Left cardiac atrium (tissue), 4 donors: ENCODE results near the gene UBE2G1. TPM values are rescaled to one million over a fixed set of nuclear protein-coding genes. Genes with fewer than 3 reads are reported as not detected.

Experiments
- ATAC-seq, 2 donors: fragments of 200-7000 bp; cut with Tn5 transposase; one replicate each; pipeline ENCODE4 v1.9.1; 2020; ENCODE audit warnings: mild to moderate bottlenecking in 2 of 2, moderate library complexity in 2 of 2
- DNase-seq: peaks from one replicate; pipeline ENCODE4 v3.0.0-alpha.2; 2020
- intact Hi-C, 2 donors: fragments of 100-400 bp; cut with DNase I; formaldehyde crosslinking; loops; one replicate each; pipeline versions ENCODE4 v1.14.1 to v1.15.1; 2022 to 2023
- long read RNA-seq: library from polyadenylated mRNA; unstranded; transcript quantifications from one replicate; pipeline ENCODE4 v2.0.0, GENCODE V29; 2021
- total RNA-seq, 2 donors: library from RNA; stranded (reverse); fragmentation: NEBNext Ultra II Directional; extraction: Animal tissue kit (Norgen Biotek cat#: 25700); gene quantifications; one replicate each; pipeline ENCODE4 v1.2.1, GENCODE V29; 2021
- donor health status: DM: no; HTN: yes; CAD: no.
- donor health status: DM: no; HTN: yes; CAD: no; lungs with severe emphysema.
- donor health status: DM: yes; HTN: yes; CAD: no.
- donor health status: Dilated cardiomyopathy.

The UBE2G1 gene
- total RNA-seq: 10 to 100 TPM; 52.7 to 53.4 TPM
- long read RNA-seq, transcript UBE2G1-201 (6 exons, 3,974 nt): major isoform, 39 of 46 reads
- long read RNA-seq, partial matches to known transcripts: 0 of 46 reads
- long read RNA-seq, other reads (novel, unspliced or antisense): 4 of 46 reads

- ATAC-seq (peak; percentile 94 to 95), DNase-seq (peak; percentile 98)
- intact Hi-C loops: no loop called here
These were observed at the start of gene UBE2G1 for GRCh38 chr17:4366327-4367063. Gene UBE2G1, minus strand, starts transcription at chr17:4366675. Its CDS starts 359 bp downstream, at chr17:4366316.

GRCh38 chr17:4412933-4413831, 46.7 kb upstream of the UBE2G1 start:
- DNase-seq: peak; percentile 94
- intact Hi-C loops: loop anchor here (1.0 to 5.0 kb wide), 4 partner anchors 196 to 216 kb away; no protein-coding TSS in a partner anchor
- ATAC-seq: peak; percentile 98 to 99

GRCh38 chr17:4411201-4411600, 44.7 kb upstream of the UBE2G1 start:
- no peak for DNase-seq
- intact Hi-C loops: loop anchor here (5.0 kb wide), 3 partner anchors 194 to 214 kb away; no protein-coding TSS in a partner anchor
- no peak for ATAC-seq

GRCh38 chr17:4409659-4410058, 43.2 kb upstream of the UBE2G1 start:
- ATAC-seq: no peak
- intact Hi-C loops: loop anchor here (5.0 kb wide), 3 partner anchors 192 to 212 kb away; no protein-coding TSS in a partner anchor
- no peak for DNase-seq

GRCh38 chr17:4407851-4408250, 41.4 kb upstream of the UBE2G1 start:
- DNase-seq (no peak), ATAC-seq (no peak)
- intact Hi-C loops: no loop called here

- intact Hi-C loops: no loop called here
- ATAC-seq (no peak), DNase-seq (no peak)
These were observed 40.7 kb upstream of the UBE2G1 start for GRCh38 chr17:4407216-4407615.

GRCh38 chr17:4406386-4406785, 39.9 kb upstream of the UBE2G1 start:
- ATAC-seq (no peak), DNase-seq (no peak)
- intact Hi-C loops: no loop called here

- ATAC-seq: no peak
- no peak for DNase-seq
- intact Hi-C loops: no loop called here
These were observed 39.2 kb upstream of the UBE2G1 start for GRCh38 chr17:4405699-4406098.

GRCh38 chr17:4405038-4405669, 38.7 kb upstream of the UBE2G1 start:
- intact Hi-C loops: no loop called here
- no peak for ATAC-seq
- DNase-seq: no peak

- DNase-seq (no peak), ATAC-seq (no peak)
- intact Hi-C loops: no loop called here
These were observed 31.4 kb upstream of the UBE2G1 start for GRCh38 chr17:4397840-4398239.

- intact Hi-C loops: no loop called here
- ATAC-seq (no peak), DNase-seq (no peak)
These were observed 28.6 kb upstream of the UBE2G1 start for GRCh38 chr17:4395111-4395478.

GRCh38 chr17:4394208-4395110, 28.0 kb upstream of the UBE2G1 start:
- intact Hi-C loops: no loop called here
- ATAC-seq (no peak), DNase-seq (no peak)

- intact Hi-C loops: no loop called here
- ATAC-seq: no peak
These were observed 27.3 kb upstream of the UBE2G1 start for GRCh38 chr17:4393806-4394205.

GRCh38 chr17:4389079-4389478, 22.6 kb upstream of the UBE2G1 start:
- ATAC-seq (no peak), DNase-seq (no peak)
- intact Hi-C loops: no loop called here

More at GRCh38 chr17:4393806-4394205, 27.3 kb upstream of the UBE2G1 start:
- DNase-seq: no peak

GRCh38 chr17:4387137-4387536, 20.7 kb upstream of the UBE2G1 start:
- intact Hi-C loops: no loop called here
- ATAC-seq: no peak

GRCh38 chr17:4386406-4386805, 19.9 kb upstream of the UBE2G1 start:
- DNase-seq (no peak), ATAC-seq (no peak)
- intact Hi-C loops: no loop called here

More at GRCh38 chr17:4387137-4387536, 20.7 kb upstream of the UBE2G1 start:
- no peak for DNase-seq

GRCh38 chr17:4381690-4382671, 15.5 kb upstream of the UBE2G1 start:
- DNase-seq (no peak), ATAC-seq (no peak)
- intact Hi-C loops: no loop called here
